IgD-negative memory B cell (primary cell): ENCODE measurements around the gene BMP6. TPM values are rescaled to one million over a fixed set of nuclear protein-coding genes. Genes with fewer than 3 reads are reported as not detected.
"Not testable (repeated sequence)": the region's sequence is repeated elsewhere in the genome, so short reads cannot be mapped to it uniquely, and the experiment has no call there.

ENCODE experiments used
- H3K27ac Mint-ChIP-seq, 3 donors: one replicate each; pipeline ENCODE4 v1.8.0; 2020 to 2022; ENCODE audit warnings: mild to moderate bottlenecking in 3 of 3, mixed read lengths in 3 of 3, moderate library complexity in 1 of 3
- H3K27me3 Mint-ChIP-seq: one replicate; pipeline ENCODE4 v1.8.0; 2021; ENCODE audit warnings: mixed read lengths
- H3K36me3 Mint-ChIP-seq: one replicate; pipeline ENCODE4 v1.8.0; 2020; ENCODE audit warnings: mild to moderate bottlenecking, mixed read lengths
- H3K4me1 Mint-ChIP-seq, 3 donors: one replicate each; pipeline ENCODE4 v1.8.0; 2020 to 2022; ENCODE audit warnings: mixed read lengths in 3 of 3, mild to moderate bottlenecking in 1 of 3
- H3K4me3 Mint-ChIP-seq, 4 donors: one replicate each; pipeline ENCODE4 v1.8.0; 2020 to 2022; ENCODE audit warnings: mild to moderate bottlenecking in 4 of 4, mixed read lengths in 4 of 4, moderate library complexity in 3 of 4
- H3K9me3 Mint-ChIP-seq, 3 donors: one replicate each; pipeline ENCODE4 v1.8.0; 2020 to 2021; ENCODE audit warnings: mixed read lengths in 3 of 3, mild to moderate bottlenecking in 1 of 3
- polyA plus RNA-seq: library from polyadenylated mRNA; unstranded; fragments of 300-500 nt; fragmentation: Illumina TruSeq; gene quantifications from one replicate; pipeline ENCODE4 v1.2.3, GENCODE V29; 2021

Gene BMP6
- polyA plus RNA-seq, 1 donor from 2014 or later: 0.89 TPM

GRCh38 chr6:7879579-7879978 is 153.7 kb downstream of the BMP6 start:
- no peaks in the 10 kb centered on the region for H3K9me3 Mint-ChIP-seq
- H3K4me3 Mint-ChIP-seq: no peak overlapping the region
- H3K36me3 Mint-ChIP-seq: peaks cover 20% of the 10 kb centered on the region
- no peaks in the 10 kb centered on the region for H3K27me3 Mint-ChIP-seq
- no peak overlapping the region for H3K27ac Mint-ChIP-seq
- no peaks in the 10 kb centered on the region for H3K4me1 Mint-ChIP-seq

GRCh38 chr6:7879980-7880717 is 154.2 kb downstream of the BMP6 start:
- Mint-ChIP-seq H3K36me3 (peaks cover 24% of the 10 kb centered on the region), H3K4me3 (no peak overlapping the region), H3K27me3 (no peaks in the 10 kb centered on the region), H3K4me1 (no peaks in the 10 kb centered on the region), H3K9me3 (no peaks in the 10 kb centered on the region), H3K27ac (peak overlapping the region in 2 of 3 donors; percentile 5 to 22)

GRCh38 chr6:7880718-7881107 is 154.8 kb downstream of the BMP6 start:
- no peaks in the 10 kb centered on the region for H3K9me3 Mint-ChIP-seq
- H3K4me3 Mint-ChIP-seq: no peak overlapping the region
- no peaks in the 10 kb centered on the region for H3K4me1 Mint-ChIP-seq
- H3K27ac Mint-ChIP-seq: peak overlapping the region in 1 of 3 donors; percentile 5
- H3K36me3 Mint-ChIP-seq: peaks cover 25% of the 10 kb centered on the region
- no peaks in the 10 kb centered on the region for H3K27me3 Mint-ChIP-seq

GRCh38 chr6:7881765-7882500 is 156.0 kb downstream of the BMP6 start:
- Mint-ChIP-seq H3K4me1 (no peaks in the 10 kb centered on the region), H3K27me3 (no peaks in the 10 kb centered on the region), H3K4me3 (no peak overlapping the region), H3K36me3 (peaks cover 21% of the 10 kb centered on the region), H3K27ac (peak overlapping the region in 1 of 3 donors; percentile 42), H3K9me3 (no peaks in the 10 kb centered on the region)

- no peak overlapping the region for H3K4me3 Mint-ChIP-seq
- H3K27me3 Mint-ChIP-seq: no peaks in the 10 kb centered on the region
- H3K9me3 Mint-ChIP-seq: no peaks in the 10 kb centered on the region
- H3K27ac Mint-ChIP-seq: peak overlapping the region in 1 of 3 donors; percentile 5
- no peaks in the 10 kb centered on the region for H3K4me1 Mint-ChIP-seq
- peaks cover 21% of the 10 kb centered on the region for H3K36me3 Mint-ChIP-seq
These were observed 156.8 kb downstream of the BMP6 start for GRCh38 chr6:7882505-7883257.

- Mint-ChIP-seq H3K36me3 (peaks cover 21% of the 10 kb centered on the region), H3K27me3 (no peaks in the 10 kb centered on the region), H3K4me3 (no peak overlapping the region), H3K27ac (no peak overlapping the region), H3K9me3 (no peaks in the 10 kb centered on the region), H3K4me1 (no peaks in the 10 kb centered on the region)
These were observed 157.5 kb downstream of the BMP6 start for GRCh38 chr6:7883381-7883780.

GRCh38 chr6:7886132-7886531 is 160.2 kb downstream of the BMP6 start:
- no peak overlapping the region for H3K27ac Mint-ChIP-seq

GRCh38 chr6:7887278-7887991 is 161.5 kb downstream of the BMP6 start:
- Mint-ChIP-seq H3K36me3 (peaks cover 16% of the 10 kb centered on the region), H3K27ac (peak overlapping the region; percentile 35 to 59 (median 52)), H3K9me3 (no peaks in the 10 kb centered on the region), H3K4me3 (peak overlapping the region in 1 of 4 donors; percentile 69), H3K27me3 (no peaks in the 10 kb centered on the region), H3K4me1 (no peaks in the 10 kb centered on the region)

More at GRCh38 chr6:7886132-7886531, 160.2 kb downstream of the BMP6 start:
- Mint-ChIP-seq H3K4me3 (no peak overlapping the region), H3K9me3 (no peaks in the 10 kb centered on the region), H3K36me3 (peaks cover 16% of the 10 kb centered on the region), H3K27me3 (no peaks in the 10 kb centered on the region), H3K4me1 (no peaks in the 10 kb centered on the region)

- no peaks in the 10 kb centered on the region for H3K27me3 Mint-ChIP-seq
These were observed 162.9 kb downstream of the BMP6 start for GRCh38 chr6:7888587-7889357.

GRCh38 chr6:7891078-7891872 is 165.4 kb downstream of the BMP6 start:
- H3K9me3 Mint-ChIP-seq: no peaks in the 10 kb centered on the region
- H3K4me1 Mint-ChIP-seq: no peaks in the 10 kb centered on the region
- H3K27me3 Mint-ChIP-seq: no peaks in the 10 kb centered on the region
- peaks cover 5% of the 10 kb centered on the region for H3K36me3 Mint-ChIP-seq
- no peak overlapping the region for H3K4me3 Mint-ChIP-seq
- no peak overlapping the region for H3K27ac Mint-ChIP-seq

More at GRCh38 chr6:7888587-7889357, 162.9 kb downstream of the BMP6 start:
- H3K27ac Mint-ChIP-seq: no peak overlapping the region
- H3K4me1 Mint-ChIP-seq: no peaks in the 10 kb centered on the region
- no peaks in the 10 kb centered on the region for H3K9me3 Mint-ChIP-seq
- H3K36me3 Mint-ChIP-seq: peaks cover 12% of the 10 kb centered on the region
- H3K4me3 Mint-ChIP-seq: no peak overlapping the region

GRCh38 chr6:7892367-7892766 is 166.5 kb downstream of the BMP6 start:
- not testable (repeated sequence) for H3K27ac Mint-ChIP-seq, H3K36me3 Mint-ChIP-seq, H3K9me3 Mint-ChIP-seq, H3K4me3 Mint-ChIP-seq, H3K4me1 Mint-ChIP-seq, H3K27me3 Mint-ChIP-seq

GRCh38 chr6:7893342-7893741 is 167.4 kb downstream of the BMP6 start:
- Mint-ChIP-seq H3K27me3 (no peaks in the 10 kb centered on the region), H3K36me3 (peaks cover 11% of the 10 kb centered on the region), H3K27ac (no peak overlapping the region), H3K4me3 (no peak overlapping the region), H3K9me3 (no peaks in the 10 kb centered on the region), H3K4me1 (peaks cover 6 to 11% (median 9%) of the 10 kb centered on the region in 3 donors)

- peak overlapping the region in 1 of 3 donors; percentile 23 for H3K27ac Mint-ChIP-seq
These were observed 168.6 kb downstream of the BMP6 start for GRCh38 chr6:7894262-7895124.

More at GRCh38 chr6:7894262-7895124, 168.6 kb downstream of the BMP6 start:
- Mint-ChIP-seq H3K27me3 (no peaks in the 10 kb centered on the region), H3K4me3 (no peak overlapping the region), H3K36me3 (peaks cover 14% of the 10 kb centered on the region), H3K4me1 (peaks cover 10 to 18% (median 17%) of the 10 kb centered on the region in 3 donors), H3K9me3 (no peaks in the 10 kb centered on the region)
